HEK293 (cell line): ENCODE measurements around the gene LAMTOR2.

ENCODE experiments used
- BCL6B ChIP-seq: fragments of 450-650 bp; formaldehyde crosslinking; IDR thresholded peaks from 2 replicates; pipeline ENCODE4 v1.5.1; 2017; ENCODE audit warnings: missing biosample characterization, missing genetic modification characterization
- GFI1B ChIP-seq: fragments of 450-650 bp; formaldehyde crosslinking; IDR thresholded peaks from 2 replicates; pipeline ENCODE4 v1.5.1; 2016; ENCODE audit warnings: missing biosample characterization, missing genetic modification characterization
- IKZF3 ChIP-seq: fragments of 450-650 bp; IDR thresholded peaks from 2 replicates; pipeline ENCODE4 v1.5.0; 2018; ENCODE audit warnings: missing biosample characterization, mild to moderate bottlenecking, missing genetic modification characterization, moderate library complexity
- PRDM4 ChIP-seq: fragments of 450-650 bp; formaldehyde crosslinking; IDR thresholded peaks from 2 replicates; pipeline ENCODE4 v1.5.1; 2017; ENCODE audit warnings: missing biosample characterization, missing genetic modification characterization
- REPIN1 ChIP-seq: fragments of 450-650 bp; formaldehyde crosslinking; IDR thresholded peaks from 2 replicates; pipeline ENCODE4 v1.5.1; 2017; ENCODE audit warnings: missing biosample characterization, missing genetic modification characterization, low read depth
- SETDB1 ChIP-seq: IDR thresholded peaks from one replicate; pipeline ENCODE4 v1.6.1; 2017; ENCODE audit warnings: mild to moderate bottlenecking, low read length, moderate library complexity, mixed read lengths; ENCODE audit not compliant: insufficient read length
- SP2 ChIP-seq: fragments of 450-650 bp; formaldehyde crosslinking; IDR thresholded peaks from 2 replicates; pipeline ENCODE4 v1.5.1; 2016; ENCODE audit warnings: missing biosample characterization, missing genetic modification characterization
- ZBTB20 ChIP-seq: fragments of 450-650 bp; formaldehyde crosslinking; IDR thresholded peaks from 2 replicates; pipeline ENCODE4 v1.5.1; 2016; ENCODE audit warnings: missing biosample characterization, missing genetic modification characterization
- ZFP41 ChIP-seq: fragments of 450-650 bp; formaldehyde crosslinking; IDR thresholded peaks from 2 replicates; pipeline ENCODE4 v1.5.1; 2016; ENCODE audit warnings: missing biosample characterization, missing genetic modification characterization, borderline replicate concordance
- ZNF112 ChIP-seq: fragments of 450-650 bp; formaldehyde crosslinking; IDR thresholded peaks from 2 replicates; pipeline ENCODE4 v1.5.0; 2017; ENCODE audit warnings: missing biosample characterization, missing genetic modification characterization
- ZNF223 ChIP-seq: fragments of 450-650 bp; formaldehyde crosslinking; IDR thresholded peaks from 2 replicates; pipeline ENCODE4 v1.5.1; 2016; ENCODE audit warnings: missing biosample characterization, missing genetic modification characterization
- ZNF26 ChIP-seq: fragments of 450-650 bp; formaldehyde crosslinking; IDR thresholded peaks from 2 replicates; pipeline ENCODE4 v1.5.1; 2016; ENCODE audit warnings: missing biosample characterization, missing genetic modification characterization
- ZNF280C ChIP-seq: fragments of 450-650 bp; formaldehyde crosslinking; IDR thresholded peaks from 2 replicates; pipeline ENCODE4 v1.5.1; 2016; ENCODE audit warnings: missing biosample characterization, missing genetic modification characterization
- ZNF311 ChIP-seq: fragments of 450-650 bp; formaldehyde crosslinking; IDR thresholded peaks from 2 replicates; pipeline ENCODE4 v1.5.1; 2017; ENCODE audit warnings: missing biosample characterization, missing genetic modification characterization, borderline replicate concordance
- ZNF324 ChIP-seq: fragments of 450-650 bp; formaldehyde crosslinking; IDR thresholded peaks from 2 replicates; pipeline ENCODE4 v1.5.1; 2016; ENCODE audit warnings: missing biosample characterization, missing genetic modification characterization
- ZNF426 ChIP-seq: fragments of 450-650 bp; formaldehyde crosslinking; IDR thresholded peaks from 2 replicates; pipeline ENCODE4 v1.5.1; 2017; ENCODE audit warnings: missing biosample characterization, missing genetic modification characterization, mild to moderate bottlenecking, inconsistent platforms, moderate library complexity
- ZNF488 ChIP-seq: fragments of 450-650 bp; formaldehyde crosslinking; IDR thresholded peaks from 2 replicates; pipeline ENCODE4 v1.5.1; 2016; ENCODE audit warnings: missing biosample characterization, missing genetic modification characterization
- ZNF514 ChIP-seq: fragments of 450-650 bp; formaldehyde crosslinking; IDR thresholded peaks from 2 replicates; pipeline ENCODE4 v1.5.1; 2016; ENCODE audit warnings: missing biosample characterization, missing genetic modification characterization
- ZNF529 ChIP-seq: fragments of 450-650 bp; formaldehyde crosslinking; IDR thresholded peaks from 2 replicates; pipeline ENCODE4 v1.5.1; 2017; ENCODE audit warnings: missing genetic modification characterization, missing biosample characterization; ENCODE audit not compliant: insufficient replicate concordance
- ZNF560 ChIP-seq: fragments of 450-650 bp; formaldehyde crosslinking; IDR thresholded peaks from 2 replicates; pipeline ENCODE4 v1.5.1; 2017; ENCODE audit warnings: missing biosample characterization, missing genetic modification characterization, borderline replicate concordance
- ZNF561 ChIP-seq: fragments of 450-650 bp; IDR thresholded peaks from 2 replicates; pipeline ENCODE4 v1.5.1; 2018; ENCODE audit warnings: missing biosample characterization, missing genetic modification characterization, borderline replicate concordance
- ZNF664 ChIP-seq: fragments of 450-650 bp; formaldehyde crosslinking; IDR thresholded peaks from 2 replicates; pipeline ENCODE4 v1.5.1; 2016; ENCODE audit warnings: missing biosample characterization, missing genetic modification characterization
- ZNF692 ChIP-seq: fragments of 450-650 bp; formaldehyde crosslinking; IDR thresholded peaks from 2 replicates; pipeline ENCODE4 v1.5.1; 2016; ENCODE audit warnings: missing biosample characterization, missing genetic modification characterization
- ZNF792 ChIP-seq: fragments of 450-650 bp; formaldehyde crosslinking; IDR thresholded peaks from 2 replicates; pipeline ENCODE4 v1.5.1; 2016; ENCODE audit warnings: missing biosample characterization, missing genetic modification characterization
- ZNF843 ChIP-seq: fragments of 450-650 bp; formaldehyde crosslinking; IDR thresholded peaks from 2 replicates; pipeline ENCODE4 v1.5.1; 2016; ENCODE audit warnings: missing biosample characterization, missing genetic modification characterization

The LAMTOR2 gene

GRCh38 chr1:156053768-156054499 lies 648 bp upstream of the LAMTOR2 start, which contains the start of gene UBQLN4 (continued):
- TF ChIP-seq SETDB1 (no peak), IKZF3 (tag by site-specific recombination) (0 out of 2 replicates have a peak, but pooled peaks have one; percentile 31), ZNF324 (tag by site-specific recombination) (no peak), ZNF426 (tag by site-specific recombination) (no peak), ZNF514 (no peak), ZNF792 (tag by site-specific recombination) (peak; percentile 32; the same call in 1 of the 2 replicates), ZNF664 (tag by site-specific recombination) (no peak), PRDM4 (tag by site-specific recombination) (no peak), REPIN1 (tag by site-specific recombination) (peak; percentile 80; the same call in 1 of the 2 replicates), ZNF843 (tag by site-specific recombination) (no peak), ZNF112 (tag by site-specific recombination) (no peak), SP2 (tag by site-specific recombination) (no peak; the same call in 1 of the 2 replicates), ZNF561 (tag by site-specific recombination) (no peak), ZNF280C (tag by site-specific recombination) (no peak), ZNF488 (tag by site-specific recombination) (no peak), ZFP41 (tag by site-specific recombination) (no peak), GFI1B (tag by site-specific recombination) (no peak), ZNF223 (tag by site-specific recombination) (no peak), ZBTB20 (tag by site-specific recombination) (no peak), ZNF529 (tag by site-specific recombination) (no peak), ZNF692 (tag by site-specific recombination) (peak; percentile 91), ZNF560 (no peak), ZNF26 (no peak), BCL6B (tag by site-specific recombination) (no peak), ZNF311 (tag by site-specific recombination) (no peak)
